Measurements from ENCODE around the gene MBNL1.

DNA sequence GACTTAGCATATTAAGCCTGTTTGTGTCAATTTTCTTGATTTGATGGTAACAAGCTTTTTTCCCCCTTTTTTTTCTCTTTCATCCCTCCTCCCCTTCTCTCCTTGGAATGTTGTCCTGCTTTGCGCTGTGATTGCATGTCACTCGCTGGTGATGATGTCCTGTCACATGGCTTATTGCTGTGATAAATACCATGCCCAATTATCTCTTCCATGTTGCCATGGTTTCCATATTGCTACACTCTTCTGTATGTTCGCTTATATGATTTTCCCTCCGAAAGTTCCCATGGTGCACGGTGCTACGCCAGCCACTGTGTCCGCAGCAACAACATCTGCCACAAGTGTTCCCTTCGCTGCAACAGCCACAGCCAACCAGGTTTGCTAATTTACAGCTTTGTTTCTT lies 187.3 kb downstream of the MBNL1 start:
- TF ChIP-seq, protein P1, sequence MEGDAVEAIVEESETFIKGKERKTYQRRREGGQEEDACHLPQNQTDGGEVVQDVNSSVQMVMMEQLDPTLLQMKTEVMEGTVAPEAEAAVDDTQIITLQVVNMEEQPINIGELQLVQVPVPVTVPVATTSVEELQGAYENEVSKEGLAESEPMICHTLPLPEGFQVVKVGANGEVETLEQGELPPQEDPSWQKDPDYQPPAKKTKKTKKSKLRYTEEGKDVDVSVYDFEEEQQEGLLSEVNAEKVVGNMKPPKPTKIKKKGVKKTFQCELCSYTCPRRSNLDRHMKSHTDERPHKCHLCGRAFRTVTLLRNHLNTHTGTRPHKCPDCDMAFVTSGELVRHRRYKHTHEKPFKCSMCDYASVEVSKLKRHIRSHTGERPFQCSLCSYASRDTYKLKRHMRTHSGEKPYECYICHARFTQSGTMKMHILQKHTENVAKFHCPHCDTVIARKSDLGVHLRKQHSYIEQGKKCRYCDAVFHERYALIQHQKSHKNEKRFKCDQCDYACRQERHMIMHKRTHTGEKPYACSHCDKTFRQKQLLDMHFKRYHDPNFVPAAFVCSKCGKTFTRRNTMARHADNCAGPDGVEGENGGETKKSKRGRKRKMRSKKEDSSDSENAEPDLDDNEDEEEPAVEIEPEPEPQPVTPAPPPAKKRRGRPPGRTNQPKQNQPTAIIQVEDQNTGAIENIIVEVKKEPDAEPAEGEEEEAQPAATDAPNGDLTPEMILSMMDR (conservative IDR thresholded peaks at IDR 0.05; ENCODE audit: low read depth, low read length) = no peak
- TF ChIP-seq SMC3 (IDR thresholded peaks at IDR 0.05; ENCODE audit: low read depth, low read length) (no peak), POLR2A (IDR thresholded peaks at IDR 0.05; ENCODE audit: low read depth, low read length) (no peak), RAD21 (IDR thresholded peaks at IDR 0.05; ENCODE audit: low read length) (no peak), ELK1 (IDR thresholded peaks at IDR 0.05; ENCODE audit: borderline replicate concordance, low read depth, low read length) (no peak), NFE2L2 (IDR thresholded peaks at IDR 0.05; ENCODE audit: low read depth, low read length) (no peak), MAZ (IDR thresholded peaks at IDR 0.05; ENCODE audit: borderline replicate concordance, low read depth, low read length) (no peak), MXI1 (IDR thresholded peaks at IDR 0.05; ENCODE audit: borderline replicate concordance, low read depth, low read length) (no peak), BHLHE40 (IDR thresholded peaks at IDR 0.05; ENCODE audit: low read depth, low read length) (no peak), MAFK (IDR thresholded peaks at IDR 0.05; ENCODE audit: low read depth, low read length) (no peak), RFX5 (IDR thresholded peaks at IDR 0.05; ENCODE audit: low read depth, low read length) (no peak)
- TF ChIP-seq, protein P2, sequence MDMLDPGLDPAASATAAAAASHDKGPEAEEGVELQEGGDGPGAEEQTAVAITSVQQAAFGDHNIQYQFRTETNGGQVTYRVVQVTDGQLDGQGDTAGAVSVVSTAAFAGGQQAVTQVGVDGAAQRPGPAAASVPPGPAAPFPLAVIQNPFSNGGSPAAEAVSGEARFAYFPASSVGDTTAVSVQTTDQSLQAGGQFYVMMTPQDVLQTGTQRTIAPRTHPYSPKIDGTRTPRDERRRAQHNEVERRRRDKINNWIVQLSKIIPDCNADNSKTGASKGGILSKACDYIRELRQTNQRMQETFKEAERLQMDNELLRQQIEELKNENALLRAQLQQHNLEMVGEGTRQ (IDR thresholded peaks at IDR 0.05; ENCODE audit: low read depth, low read length) = no peak
